CD14-positive monocyte (primary cell): ENCODE data around the gene ACAT1. TPM values are rescaled to one million over a fixed set of nuclear protein-coding genes. Genes with fewer than 3 reads are reported as not detected.
"Not testable (repeated sequence)": the region's sequence is repeated elsewhere in the genome, so short reads cannot be mapped to it uniquely, and the experiment has no call there.

Experiments
- DNase-seq, 3 donors: peaks; one replicate each; pipeline ENCODE4 v3.0.0-alpha.2; 2011 to 2022
- H2AFZ ChIP-seq: 2 replicates; pipeline ENCODE4 v1.6.0; 2012; ENCODE audit warnings: mild to moderate bottlenecking, low read depth, low read length, inconsistent platforms; ENCODE audit not compliant: insufficient read depth, poor library complexity, severe bottlenecking
- H3K27ac ChIP-seq, 2 donors: 1 replicate in 1 of 2; 2 replicates in 1 of 2; pipeline ENCODE4 v1.5.1; 2012 to 2013; ENCODE audit warnings: low read length in 2 of 2, control low read depth in 1 of 2, inconsistent platforms in 1 of 2, low read depth in 1 of 2, mild to moderate bottlenecking in 1 of 2
- H3K27me3 ChIP-seq, 2 donors: one replicate each; pipeline versions ENCODE4 v1.6.0 to v1.6.1; 2011 to 2013; ENCODE audit warnings: low read length in 2 of 2; ENCODE audit not compliant: control insufficient read depth in 2 of 2, insufficient read depth in 2 of 2
- H3K36me3 ChIP-seq, 2 donors: replicated peaks in 1 of 2; 1 replicate in 1 of 2; 2 replicates in 1 of 2; pipeline versions ENCODE4 v1.5.1 to v1.6.1; 2012 to 2013; ENCODE audit warnings: low read length in 2 of 2, control low read depth in 1 of 2, inconsistent platforms in 1 of 2, mild to moderate bottlenecking in 1 of 2; ENCODE audit not compliant: insufficient read depth in 2 of 2, control insufficient read depth in 1 of 2
- H3K4me1 ChIP-seq, 2 donors: 1 replicate in 1 of 2; 2 replicates in 1 of 2; pipeline versions ENCODE4 v1.5.1 to v1.6.1; 2012 to 2013; ENCODE audit warnings: low read length in 2 of 2, control low read depth in 1 of 2, inconsistent platforms in 1 of 2, mild to moderate bottlenecking in 1 of 2, moderate library complexity in 1 of 2; ENCODE audit not compliant: insufficient read depth in 2 of 2, control insufficient read depth in 1 of 2
- H3K4me2 ChIP-seq: replicated peaks from 2 replicates; pipeline ENCODE3; 2012; ENCODE audit warnings: low read length, moderate library complexity, mild to moderate bottlenecking; ENCODE audit not compliant: poor library complexity, severe bottlenecking; ENCODE audit errors: extremely low read depth
- H3K4me3 ChIP-seq, 3 experiments: fragments of 200-600 bp in 1 of 3; sonication (generic) in 1 of 3; replicated peaks in 1 of 3; 1 replicate in 2 of 3; 2 replicates in 1 of 3; pipeline ENCODE4 v1.5.1; 2011 to 2013; ENCODE audit warnings: low read length in 3 of 3, mild to moderate bottlenecking in 3 of 3, control low read depth in 2 of 3, low read depth in 2 of 3, inconsistent platforms in 1 of 3, moderate library complexity in 1 of 3
- H3K79me2 ChIP-seq: 2 replicates; pipeline ENCODE4 v1.6.0; 2012; ENCODE audit warnings: mild to moderate bottlenecking, control low read depth, inconsistent platforms, low read length, moderate library complexity; ENCODE audit not compliant: insufficient read depth
- H3K9ac ChIP-seq: 2 replicates; pipeline ENCODE4 v1.6.0; 2017; ENCODE audit warnings: low read length, mild to moderate bottlenecking; ENCODE audit not compliant: insufficient read depth, poor library complexity, severe bottlenecking
- H3K9me3 ChIP-seq, 2 donors: replicated peaks in 1 of 2; 1 replicate in 1 of 2; 2 replicates in 1 of 2; pipeline versions ENCODE4 v1.5.1 to v1.6.1; 2012 to 2013; ENCODE audit warnings: low read length in 2 of 2, control low read depth in 1 of 2; ENCODE audit not compliant: control insufficient read depth in 1 of 2, insufficient read depth in 1 of 2
- H4K20me1 ChIP-seq: 2 replicates; pipeline ENCODE4 v1.6.0; 2012; ENCODE audit warnings: mild to moderate bottlenecking, low read length, control low read depth, moderate library complexity; ENCODE audit not compliant: insufficient read depth
- H3K27ac Mint-ChIP-seq, 7 donors: one replicate each; pipeline ENCODE4 v1.8.0; 2020; ENCODE audit warnings: mild to moderate bottlenecking in 7 of 7, mixed read lengths in 7 of 7, moderate library complexity in 6 of 7, inconsistent platforms in 2 of 7
- H3K27me3 Mint-ChIP-seq, 3 donors: one replicate each; pipeline ENCODE4 v1.8.0; 2021 to 2022; ENCODE audit warnings: low read depth in 3 of 3, mild to moderate bottlenecking in 3 of 3, mixed read lengths in 3 of 3, moderate library complexity in 3 of 3, inconsistent platforms in 1 of 3
- H3K36me3 Mint-ChIP-seq, 2 donors: one replicate each; pipeline ENCODE4 v1.8.0; 2020; ENCODE audit warnings: mixed read lengths in 2 of 2, inconsistent platforms in 1 of 2, mild to moderate bottlenecking in 1 of 2
- H3K4me1 Mint-ChIP-seq: one replicate; pipeline ENCODE4 v1.8.0; 2020; ENCODE audit warnings: mild to moderate bottlenecking, mixed read lengths
- H3K4me3 Mint-ChIP-seq, 2 donors: one replicate each; pipeline ENCODE4 v1.8.0; 2020; ENCODE audit warnings: mild to moderate bottlenecking in 2 of 2, mixed read lengths in 2 of 2, moderate library complexity in 1 of 2
- H3K9me3 Mint-ChIP-seq, 7 donors: one replicate each; pipeline ENCODE4 v1.8.0; 2020 to 2022; ENCODE audit warnings: mixed read lengths in 7 of 7, mild to moderate bottlenecking in 6 of 7, moderate library complexity in 6 of 7, inconsistent platforms in 2 of 7
- CTCF ChIP-seq: fragments of 200-600 bp; IDR thresholded peaks from one replicate; pipeline ENCODE4 v1.8.0; 2022; ENCODE audit warnings: antibody characterized with exemption, mild to moderate bottlenecking
- WGBS: methylation state at CpG from one replicate; pipeline ENCODE4 v1.1.5; 2013; ENCODE audit warnings: missing lambda C conversion rate; ENCODE audit not compliant: insufficient coverage; 5-methylcytosine and 5-hydroxymethylcytosine counted together
- intact Hi-C, 2 donors: fragments of 100-400 bp; cut with micrococcal nuclease; formaldehyde crosslinking; loops; one replicate each; pipeline versions ENCODE4 v1.15.0 to v1.15.1; 2023
- polyA plus RNA-seq, 3 donors: library from polyadenylated mRNA; depleted of rRNA in 1 of 3; unstranded in 2 of 3; stranded (reverse) in 1 of 3; fragments of 300-500 nt in 2 of 3; fragments of >200 nt in 1 of 3; fragmentation: Illumina TruSeq in 2 of 3; gene quantifications; 1 replicate in 2 of 3; 2 replicates in 1 of 3; pipeline ENCODE4 v1.2.3, GENCODE V29; 2012 to 2021

Gene ACAT1
- polyA plus RNA-seq, 3 donors, result 13.6 to 24.1 (median 22.3) TPM

- Mint-ChIP-seq H3K9me3 (peaks cover 0 to 2% (median 0%) of the 10 kb centered on the region in 7 donors), H3K36me3 (peaks cover 24 to 37% of the 10 kb centered on the region in 2 donors), H3K27ac (peak overlapping the region in 2 of 7 donors; percentile 10 to 55), H3K4me1 (peaks cover 15% of the 10 kb centered on the region), H3K27me3 (peaks cover 0 to 1% (median 0%) of the 10 kb centered on the region in 3 donors), H3K4me3 (no peak overlapping the region)
- Histone ChIP-seq H3K4me2 (no peak overlapping the region), H3K9me3 (no peaks in the 10 kb centered on the region), H3K79me2 (peaks cover 37% of the 10 kb centered on the region), H3K36me3 (peaks cover 5 to 22% of the 10 kb centered on the region in 2 donors), H4K20me1 (no peaks in the 10 kb centered on the region), H3K27me3 (no peaks in the 10 kb centered on the region), H3K4me1 (peaks cover 8 to 9% of the 10 kb centered on the region in 2 donors), H3K27ac (no peak overlapping the region), H3K4me3 (no peak overlapping the region), H3K9ac (no peak overlapping the region), H2AFZ (no peak overlapping the region)
- no peak for DNase-seq
- intact Hi-C loops, result loop anchor here (10.0 kb wide), 2 partner anchors 96 to 536 kb away; partner anchors contain the start of genes ATM (in 1 of the 2), DDX10 (in 1 of the 2) and NPAT (in 1 of the 2)
- WGBS, result no CpG with 5 or more reads among the region's 2 CpGs
- no peak for TF ChIP-seq CTCF
Measured at GRCh38 chr11:108128772-108129171, 7.4 kb downstream of the ACAT1 start.

- no peak for TF ChIP-seq CTCF
- Mint-ChIP-seq H3K27me3 (no peaks in the 10 kb centered on the region), H3K9me3 (peaks cover 0 to 2% (median 0%) of the 10 kb centered on the region in 7 donors), H3K4me1 (no peaks in the 10 kb centered on the region), H3K27ac (no peak overlapping the region), H3K36me3 (peaks cover 29 to 51% of the 10 kb centered on the region in 2 donors), H3K4me3 (no peak overlapping the region)
- Histone ChIP-seq H3K9me3 (no peaks in the 10 kb centered on the region), H3K27me3 (no peaks in the 10 kb centered on the region), H2AFZ (no peak overlapping the region), H3K27ac (no peak overlapping the region), H3K4me2 (no peak overlapping the region), H3K4me3 (no peak overlapping the region), H4K20me1 (no peaks in the 10 kb centered on the region), H3K9ac (no peak overlapping the region), H3K4me1 (no peaks in the 10 kb centered on the region), H3K79me2 (peaks cover 8% of the 10 kb centered on the region), H3K36me3 (peaks cover 14 to 49% of the 10 kb centered on the region in 2 donors)
- intact Hi-C loops, result no loop called here
- DNase-seq, result no peak
- no CpG with 5 or more reads among the region's 1 CpG for WGBS
Measured at GRCh38 chr11:108131993-108132392, 10.6 kb downstream of the ACAT1 start.

GRCh38 chr11:108132993-108133538 is 11.7 kb downstream of the ACAT1 start:
- H2AFZ ChIP-seq, H3K27me3 Mint-ChIP-seq, H3K9me3 Mint-ChIP-seq, H3K4me1 Mint-ChIP-seq, H3K9ac ChIP-seq, H3K4me1 ChIP-seq, H3K4me3 Mint-ChIP-seq, H3K4me3 ChIP-seq, H3K27ac ChIP-seq, H3K9me3 ChIP-seq, H3K4me2 ChIP-seq, DNase-seq, H3K79me2 ChIP-seq, intact Hi-C loops, H4K20me1 ChIP-seq, H3K27me3 ChIP-seq: not testable (repeated sequence)
- Mint-ChIP-seq H3K36me3 (peaks cover 29 to 53% of the 10 kb centered on the region in 2 donors), H3K27ac (peak overlapping the region in 2 of 7 donors; percentile 69 to 71)
- H3K36me3 ChIP-seq, result peaks cover 17 to 50% of the 10 kb centered on the region in 2 donors
- WGBS, result no CpG with 5 or more reads among the region's 2 CpGs
